ENCODE data around the gene LGR6.

- TF ChIP-seq CTCF (IDR thresholded peaks at IDR 0.05) = no peak
- TF ChIP-seq EP300 (IDR thresholded peaks at IDR 0.05) = no peak
These were observed 9.8 kb downstream of the LGR6 start for GRCh38 chr1:202203238-202204039.
